Ishikawa (cell line): ENCODE measurements around the gene EIF6.

Source experiments
- CEBPB ChIP-seq: IDR thresholded peaks from 2 replicates; pipeline ENCODE4 v1.6.1; 2012
- CREB1 ChIP-seq: IDR thresholded peaks from 2 replicates; pipeline ENCODE4 v1.6.1; 2012; ENCODE audit warnings: low read depth
- EGR1 ChIP-seq: IDR thresholded peaks from 2 replicates; pipeline ENCODE4 v1.6.1; 2012
- EP300 ChIP-seq: IDR thresholded peaks from 2 replicates; pipeline ENCODE4 v1.6.1; 2012; ENCODE audit warnings: borderline replicate concordance
- FOXM1 ChIP-seq: IDR thresholded peaks from 2 replicates; pipeline ENCODE4 v1.6.1; 2012; ENCODE audit warnings: low read depth, borderline replicate concordance
- NFIC ChIP-seq: IDR thresholded peaks from 2 replicates; pipeline ENCODE4 v1.6.1; 2012
- RAD21 ChIP-seq: IDR thresholded peaks from 2 replicates; pipeline ENCODE4 v1.6.1; 2012; ENCODE audit warnings: low read depth
- TAF1 ChIP-seq: IDR thresholded peaks from 2 replicates; pipeline ENCODE4 v1.6.1; 2012; ENCODE audit warnings: low read depth, mild to moderate bottlenecking
- TCF12 ChIP-seq: IDR thresholded peaks from 2 replicates; pipeline ENCODE4 v1.6.1; 2012; ENCODE audit warnings: low read depth
- TEAD4 ChIP-seq: IDR thresholded peaks from 2 replicates; pipeline ENCODE4 v1.6.1; 2012
- YY1 ChIP-seq: IDR thresholded peaks from 2 replicates; pipeline ENCODE4 v1.6.1; 2012; ENCODE audit warnings: low read depth
- ZBTB7A ChIP-seq: IDR thresholded peaks from 2 replicates; pipeline ENCODE4 v1.6.1; 2012; ENCODE audit warnings: low read depth
- TF ChIP-seq, protein P1 (sequence below): IDR thresholded peaks from 2 replicates; pipeline ENCODE4 v1.6.1; 2012
- TF ChIP-seq, protein P2 (sequence below): IDR thresholded peaks from 2 replicates; pipeline ENCODE4 v1.6.1; 2012
- TF ChIP-seq, protein P3 (sequence below): IDR thresholded peaks from 2 replicates; pipeline ENCODE4 v1.6.1; 2012; ENCODE audit warnings: low read depth, mild to moderate bottlenecking

EIF6 gene

DNA sequence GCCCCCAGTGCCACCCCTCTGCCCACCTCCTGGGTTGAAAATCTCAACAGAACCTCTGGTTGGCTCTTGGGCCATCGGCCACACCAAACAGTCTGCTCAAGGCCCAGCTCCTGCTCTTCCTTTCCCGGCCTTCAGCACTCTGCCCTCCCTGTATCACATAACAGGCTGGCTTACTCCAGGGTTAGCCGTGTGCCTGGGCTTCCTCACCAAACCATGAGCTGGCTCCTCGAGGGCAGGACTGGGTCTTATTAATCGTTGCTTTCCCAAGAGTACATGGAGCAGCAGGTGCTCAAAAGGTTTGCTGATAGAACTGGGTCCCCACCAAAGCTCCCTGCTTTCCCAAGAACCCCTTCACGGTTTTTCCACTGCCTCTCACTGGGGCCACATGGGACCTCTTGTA lies 20.4 kb upstream of the EIF6 start:
- no peak for TF ChIP-seq NFIC
- no peak for TF ChIP-seq CREB1
- TF ChIP-seq TEAD4 = no peak
- TF ChIP-seq FOXM1 = no peak
- no peak for TF ChIP-seq EGR1
- TF ChIP-seq YY1 = no peak
- no peak for TF ChIP-seq CEBPB
- no peak for TF ChIP-seq ZBTB7A
- TF ChIP-seq, protein P1, sequence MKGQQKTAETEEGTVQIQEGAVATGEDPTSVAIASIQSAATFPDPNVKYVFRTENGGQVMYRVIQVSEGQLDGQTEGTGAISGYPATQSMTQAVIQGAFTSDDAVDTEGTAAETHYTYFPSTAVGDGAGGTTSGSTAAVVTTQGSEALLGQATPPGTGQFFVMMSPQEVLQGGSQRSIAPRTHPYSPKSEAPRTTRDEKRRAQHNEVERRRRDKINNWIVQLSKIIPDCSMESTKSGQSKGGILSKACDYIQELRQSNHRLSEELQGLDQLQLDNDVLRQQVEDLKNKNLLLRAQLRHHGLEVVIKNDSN = no peak
- TF ChIP-seq EP300 = no peak
- no peak for TF ChIP-seq RAD21
- TF ChIP-seq, protein P2, sequence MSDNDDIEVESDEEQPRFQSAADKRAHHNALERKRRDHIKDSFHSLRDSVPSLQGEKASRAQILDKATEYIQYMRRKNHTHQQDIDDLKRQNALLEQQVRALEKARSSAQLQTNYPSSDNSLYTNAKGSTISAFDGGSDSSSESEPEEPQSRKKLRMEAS = no peak
- TF ChIP-seq, protein P3, sequence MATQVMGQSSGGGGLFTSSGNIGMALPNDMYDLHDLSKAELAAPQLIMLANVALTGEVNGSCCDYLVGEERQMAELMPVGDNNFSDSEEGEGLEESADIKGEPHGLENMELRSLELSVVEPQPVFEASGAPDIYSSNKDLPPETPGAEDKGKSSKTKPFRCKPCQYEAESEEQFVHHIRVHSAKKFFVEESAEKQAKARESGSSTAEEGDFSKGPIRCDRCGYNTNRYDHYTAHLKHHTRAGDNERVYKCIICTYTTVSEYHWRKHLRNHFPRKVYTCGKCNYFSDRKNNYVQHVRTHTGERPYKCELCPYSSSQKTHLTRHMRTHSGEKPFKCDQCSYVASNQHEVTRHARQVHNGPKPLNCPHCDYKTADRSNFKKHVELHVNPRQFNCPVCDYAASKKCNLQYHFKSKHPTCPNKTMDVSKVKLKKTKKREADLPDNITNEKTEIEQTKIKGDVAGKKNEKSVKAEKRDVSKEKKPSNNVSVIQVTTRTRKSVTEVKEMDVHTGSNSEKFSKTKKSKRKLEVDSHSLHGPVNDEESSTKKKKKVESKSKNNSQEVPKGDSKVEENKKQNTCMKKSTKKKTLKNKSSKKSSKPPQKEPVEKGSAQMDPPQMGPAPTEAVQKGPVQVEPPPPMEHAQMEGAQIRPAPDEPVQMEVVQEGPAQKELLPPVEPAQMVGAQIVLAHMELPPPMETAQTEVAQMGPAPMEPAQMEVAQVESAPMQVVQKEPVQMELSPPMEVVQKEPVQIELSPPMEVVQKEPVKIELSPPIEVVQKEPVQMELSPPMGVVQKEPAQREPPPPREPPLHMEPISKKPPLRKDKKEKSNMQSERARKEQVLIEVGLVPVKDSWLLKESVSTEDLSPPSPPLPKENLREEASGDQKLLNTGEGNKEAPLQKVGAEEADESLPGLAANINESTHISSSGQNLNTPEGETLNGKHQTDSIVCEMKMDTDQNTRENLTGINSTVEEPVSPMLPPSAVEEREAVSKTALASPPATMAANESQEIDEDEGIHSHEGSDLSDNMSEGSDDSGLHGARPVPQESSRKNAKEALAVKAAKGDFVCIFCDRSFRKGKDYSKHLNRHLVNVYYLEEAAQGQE = no peak
- TF ChIP-seq TAF1 = no peak
- no peak for TF ChIP-seq TCF12

DNA sequence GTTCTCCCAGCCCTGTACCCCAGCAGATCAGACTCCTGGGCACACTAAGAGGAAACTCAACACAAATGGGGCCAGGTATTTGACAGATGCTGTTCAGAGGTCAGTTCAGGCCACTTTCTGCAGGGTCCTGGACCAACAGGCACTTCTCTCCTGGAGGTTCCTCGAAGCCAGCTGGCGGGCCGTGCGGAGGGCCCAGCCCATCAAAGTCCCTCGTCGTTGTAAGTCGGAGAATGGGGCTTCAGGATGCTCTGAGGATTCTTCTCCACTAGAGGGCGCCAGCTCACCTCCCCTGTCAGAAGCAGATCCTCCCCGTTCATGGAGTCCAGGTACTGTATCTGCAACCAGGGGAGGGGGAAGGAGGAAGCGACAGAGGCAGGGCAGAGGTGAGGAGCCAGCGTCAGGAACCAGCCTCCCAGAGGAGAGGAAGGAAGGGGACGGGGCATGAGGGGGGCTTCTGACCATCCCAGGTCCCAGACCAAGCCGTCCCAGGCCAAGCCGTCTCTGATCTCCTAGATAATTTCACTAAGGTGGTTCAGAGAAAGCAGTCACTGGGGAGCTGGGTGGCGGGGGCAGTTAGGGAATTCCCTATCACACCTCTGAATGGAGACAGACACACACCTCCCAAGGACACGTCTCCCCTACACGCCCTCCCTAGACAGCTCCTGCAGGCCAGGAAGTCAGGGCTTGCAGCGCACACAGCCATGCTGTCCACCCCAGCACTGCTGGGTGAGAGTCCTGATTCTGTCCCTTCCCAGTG lies 19.3 kb upstream of the EIF6 start:
- no peak for TF ChIP-seq TAF1
- no peak for TF ChIP-seq CREB1
- no peak for TF ChIP-seq ZBTB7A
- TF ChIP-seq EGR1 = no peak
- TF ChIP-seq RAD21 = peak; percentile 98
- TF ChIP-seq YY1 = peak; percentile 56; the same call in 1 of the 2 replicates
- 0 out of 2 replicates have a peak, but pooled peaks have one; percentile 34 for TF ChIP-seq TEAD4
- TF ChIP-seq, protein P2 = 0 out of 2 replicates have a peak, but pooled peaks have one; percentile 29
- no peak for TF ChIP-seq TCF12
- TF ChIP-seq, protein P3 = no peak
- 0 out of 2 replicates have a peak, but pooled peaks have one; percentile 14 for TF ChIP-seq EP300
- no peak for TF ChIP-seq FOXM1
- TF ChIP-seq NFIC = no peak
- TF ChIP-seq CEBPB = no peak
- TF ChIP-seq, protein P1 = no peak

DNA sequence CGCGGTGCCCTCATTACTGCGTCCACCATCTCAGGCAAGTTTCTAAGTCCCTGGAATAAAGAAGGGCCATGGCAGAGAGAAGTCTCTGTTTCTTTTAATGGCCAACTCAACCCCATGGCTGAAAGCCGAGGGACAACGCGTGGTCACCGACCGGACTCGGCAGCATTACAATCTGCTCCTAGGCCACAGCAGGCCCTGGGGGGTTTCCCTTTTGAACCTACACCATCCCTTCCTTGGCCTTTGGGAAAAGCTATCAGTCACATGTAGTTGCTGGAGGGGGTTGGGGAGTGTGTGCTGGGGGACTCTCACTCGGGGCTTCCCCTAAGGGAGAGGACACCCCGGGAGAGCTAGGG lies 18.8 kb upstream of the EIF6 start:
- no peak for TF ChIP-seq NFIC
- TF ChIP-seq ZBTB7A = no peak
- TF ChIP-seq YY1 = no peak
- TF ChIP-seq, protein P3 = no peak
- TF ChIP-seq, protein P2 = no peak
- TF ChIP-seq RAD21 = no peak
- TF ChIP-seq FOXM1 = no peak
- TF ChIP-seq CREB1 = no peak
- TF ChIP-seq EP300 = no peak
- no peak for TF ChIP-seq TEAD4
- no peak for TF ChIP-seq CEBPB
- TF ChIP-seq TAF1 = no peak
- TF ChIP-seq, protein P1 = no peak
- TF ChIP-seq EGR1 = no peak
- TF ChIP-seq TCF12 = no peak
